HepG2 (cell line): Measurements from ENCODE around the gene DTHD1. TPM values are rescaled to one million over a fixed set of nuclear protein-coding genes. Genes with fewer than 3 reads are reported as not detected.

ENCODE experiments used
- ATAC-seq: fragments of 200-7000 bp; cut with Tn5 transposase; 3 replicates; pipeline ENCODE4 v1.9.1; 2020; ENCODE audit warnings: mild to moderate bottlenecking, moderate library complexity
- BruUV-seq: library from RNA; stranded (reverse); fragments of 400-500 nt; replicated peaks from 2 replicates; lab custom pipeline; 2021; lab: Mats Ljungman, UMichigan
- CTCF ChIA-PET: fragments of 300-600 bp; formaldehyde crosslinking; extraction: SDS; loops from one replicate; lab custom pipeline; 2021; ENCODE audit warnings: low total read pairs, inconsistent platforms, low intra/inter-chr PET ratio; lab: Yijun Ruan, JAX
- POLR2A ChIA-PET: fragments of 350-600 bp; sonication (Branson Sonifier 250); formaldehyde crosslinking; loops from one replicate; lab custom pipeline; 2020; ENCODE audit warnings: antibody characterized with exemption, inconsistent platforms; lab: Yijun Ruan, JAX
- DNase-seq: peaks from one replicate; pipeline ENCODE4 v3.0.0-alpha.2; 2015; ENCODE audit warnings: low spot score
- FAIRE-seq: peaks from 3 replicates; lab custom pipeline; 2011; peaks lifted over from hg19 to GRCh38; lab: Jason Lieb, UNC
- H2AFZ ChIP-seq: one replicate; pipeline ENCODE4 v1.6.1; 2011; ENCODE audit warnings: low read length, inconsistent platforms
- H3K27ac ChIP-seq: fragments of 300-600 bp; 3 replicates; pipeline ENCODE4 v1.8.0; 2011; ENCODE audit warnings: mixed run types, mild to moderate bottlenecking, mixed read lengths, low read length, inconsistent platforms; ENCODE audit not compliant: insufficient read depth; ENCODE audit errors: extremely low read length
- H3K27me3 ChIP-seq, 2 experiments: fragments of 200-600 bp in 1 of 2; 2 replicates in 1 of 2; 3 replicates in 1 of 2; pipeline versions ENCODE4 v1.6.0 to v1.8.0; 2011; ENCODE audit warnings: low read length in 2 of 2, mild to moderate bottlenecking in 2 of 2, moderate library complexity in 2 of 2, inconsistent platforms in 1 of 2; ENCODE audit not compliant: insufficient read depth in 2 of 2, control insufficient read depth in 1 of 2
- H3K36me3 ChIP-seq, 2 experiments: fragments of 200-600 bp in 1 of 2; replicated peaks in 1 of 2; 2 replicates in 1 of 2; 3 replicates in 1 of 2; pipeline versions ENCODE4 v1.5.1 to v1.8.0; 2011; ENCODE audit warnings: low read length in 2 of 2, inconsistent platforms in 1 of 2; ENCODE audit not compliant: insufficient read depth in 2 of 2, control insufficient read depth in 1 of 2
- H3K4me1 ChIP-seq: 2 replicates; pipeline ENCODE4 v1.5.1; 2012; ENCODE audit warnings: low read length, inconsistent platforms; ENCODE audit not compliant: insufficient read depth
- H3K4me2 ChIP-seq: 2 replicates; pipeline ENCODE4 v1.6.0; 2011; ENCODE audit warnings: low read depth, low read length, inconsistent platforms
- H3K4me3 ChIP-seq, 3 experiments: fragments of 200-600 bp in 1 of 3; sonication (generic), shearing (Covaris generic) in 1 of 3; replicated peaks in 1 of 3; 2 replicates each; pipeline ENCODE4 v1.5.1; 2011 to 2016; ENCODE audit warnings: low read length in 3 of 3, inconsistent platforms in 2 of 3, low read depth in 2 of 3, mild to moderate bottlenecking in 2 of 3, control low read depth in 1 of 3, mixed read lengths in 1 of 3; ENCODE audit not compliant: insufficient read depth in 1 of 3
- H3K79me2 ChIP-seq: one replicate; pipeline ENCODE4 v1.6.1; 2011; ENCODE audit warnings: low read length, inconsistent platforms; ENCODE audit not compliant: insufficient read depth
- H3K9ac ChIP-seq: 2 replicates; pipeline ENCODE4 v1.6.0; 2011; ENCODE audit warnings: mild to moderate bottlenecking, low read depth, low read length, inconsistent platforms; ENCODE audit not compliant: insufficient read depth
- H3K9me3 ChIP-seq: 2 replicates; pipeline ENCODE4 v1.5.1; 2012; ENCODE audit warnings: mild to moderate bottlenecking, low read length
- H4K20me1 ChIP-seq: 2 replicates; pipeline ENCODE4 v1.6.0; 2011; ENCODE audit warnings: inconsistent platforms, mild to moderate bottlenecking, low read length, moderate library complexity; ENCODE audit not compliant: insufficient read depth
- ATF3 ChIP-seq: sonication (generic); formaldehyde crosslinking; IDR thresholded peaks from 2 replicates; pipeline ENCODE4 v1.4.0; 2020; ENCODE audit warnings: missing genetic modification reagents
- GPN1 ChIP-seq: sonication (generic); formaldehyde crosslinking; IDR thresholded peaks from 2 replicates; pipeline ENCODE4 v1.5.1; 2020; ENCODE audit warnings: missing genetic modification reagents, borderline replicate concordance
- JDP2 ChIP-seq: sonication (generic); formaldehyde crosslinking; IDR thresholded peaks from 2 replicates; pipeline ENCODE4 v1.8.1; 2022; ENCODE audit warnings: missing genetic modification reagents, borderline replicate concordance
- KDM1A ChIP-seq: IDR thresholded peaks from 2 replicates; pipeline ENCODE4 v1.6.1; 2016; ENCODE audit warnings: missing compliant biosample characterization
- PBX3 ChIP-seq: sonication (generic); formaldehyde crosslinking; IDR thresholded peaks from 2 replicates; pipeline ENCODE4 v1.8.1; 2023; ENCODE audit warnings: missing genetic modification reagents, inconsistent platforms, borderline replicate concordance
- REL ChIP-seq: sonication (generic); formaldehyde crosslinking; conservative IDR thresholded peaks from 2 replicates; pipeline ENCODE4 v1.8.0; 2022; ENCODE audit warnings: mild to moderate bottlenecking, missing genetic modification reagents, moderate library complexity
- U2AF1 ChIP-seq: fragments of 200-400 bp; formaldehyde crosslinking; optimal IDR thresholded peaks from 2 replicates; pipeline ENCODE3; 2017; ENCODE audit warnings: mild to moderate bottlenecking, low read depth, low read length
- ZNF256 ChIP-seq: sonication (generic); formaldehyde crosslinking; conservative IDR thresholded peaks from 2 replicates; pipeline ENCODE4 v1.4.0; 2020; ENCODE audit warnings: missing genetic modification reagents
- ZNF414 ChIP-seq: sonication (generic); formaldehyde crosslinking; IDR thresholded peaks from 2 replicates; pipeline ENCODE4 v1.5.0; 2020; ENCODE audit warnings: missing genetic modification reagents
- ZNF484 ChIP-seq: sonication (generic); formaldehyde crosslinking; IDR thresholded peaks from 2 replicates; pipeline ENCODE4 v1.5.1; 2020; ENCODE audit warnings: mild to moderate bottlenecking, low read depth, missing genetic modification reagents, borderline replicate concordance
- ZNF549 ChIP-seq: sonication (generic); formaldehyde crosslinking; IDR thresholded peaks from 2 replicates; pipeline ENCODE4 v1.5.0; 2020; ENCODE audit warnings: missing genetic modification reagents
- ZNF562 ChIP-seq: sonication (generic); formaldehyde crosslinking; IDR thresholded peaks from 2 replicates; pipeline ENCODE4 v1.8.0; 2022; ENCODE audit warnings: missing genetic modification reagents, borderline replicate concordance
- ZNF577 ChIP-seq: sonication (generic); formaldehyde crosslinking; IDR thresholded peaks from 2 replicates; pipeline ENCODE4 v1.4.0; 2020; ENCODE audit warnings: mild to moderate bottlenecking, low read depth, missing genetic modification reagents, borderline replicate concordance
- ZNF747 ChIP-seq: sonication (generic); formaldehyde crosslinking; IDR thresholded peaks from 2 replicates; pipeline ENCODE4 v1.8.1; 2023; ENCODE audit warnings: missing genetic modification reagents, mild to moderate bottlenecking, borderline replicate concordance
- ZNF83 ChIP-seq: sonication (generic); formaldehyde crosslinking; IDR thresholded peaks from 2 replicates; pipeline ENCODE4 v1.4.0; 2020; ENCODE audit warnings: missing genetic modification reagents, mild to moderate bottlenecking, borderline replicate concordance
- ZNF878 ChIP-seq: sonication (generic); formaldehyde crosslinking; IDR thresholded peaks from 2 replicates; pipeline ENCODE4 v1.8.1; 2023; ENCODE audit warnings: mild to moderate bottlenecking, missing genetic modification reagents, moderate library complexity
- WGBS: methylation state at CpG from one replicate; pipeline ENCODE4 v1.1.6; 2017; ENCODE audit warnings: low lambda C conversion rate; 5-methylcytosine and 5-hydroxymethylcytosine counted together
- in situ Hi-C: cut with HindIII; loops from 2 replicates; pipeline ENCODE4 v1.10.0; 2017; ENCODE audit warnings: low pct_unique_long_range_greater_than_20kb; ENCODE audit not compliant: extremely low pct_ligation_motif_present
- intact Hi-C: fragments of 100-400 bp; cut with micrococcal nuclease; formaldehyde crosslinking; loops from one replicate; pipeline ENCODE4 v1.10.0; 2022; ENCODE audit not compliant: unreplicated experiment
- polyA plus RNA-seq, 8 experiments: library from polyadenylated mRNA; depleted of rRNA in 3 of 8; stranded (reverse) in 7 of 8; unstranded in 1 of 8; fragments of >200 nt; fragmentation: Illumina TruSeq in 4 of 8; extraction: Trizol in 4 of 8; gene quantifications; 2 replicates each; pipeline versions ENCODE4 v1.2.1 to v1.2.3, GENCODE V29; 2011 to 2016; ENCODE audit warnings: low read depth in 4 of 8, missing spikeins in 1 of 8, mixed read lengths in 1 of 8; ENCODE audit not compliant: insufficient read depth in 1 of 8
- total RNA-seq, 5 experiments: library from RNA; depleted of rRNA; stranded (reverse); fragments of >200 nt; fragmentation: Illumina TruSeq; extraction: Trizol; gene quantifications; 2 replicates each; pipeline ENCODE4 v1.2.3, GENCODE V29; 2016; ENCODE audit warnings: low read depth in 1 of 5
- TF ChIP-seq, protein P1 (sequence below): sonication (generic); formaldehyde crosslinking; IDR thresholded peaks from 2 replicates; pipeline ENCODE4 v1.8.1; 2023; ENCODE audit warnings: mild to moderate bottlenecking, missing genetic modification reagents
- TF ChIP-seq, protein P2 (sequence below): conservative IDR thresholded peaks from 2 replicates; pipeline ENCODE4 v1.6.1; 2018; ENCODE audit warnings: missing genetic modification reagents

DTHD1 gene
- total and polyA plus RNA-seq, 2 of the 13 experiments (the other 11 are each of a cell fraction or from before 2014, with no cell fraction given), result not detected

DNA sequence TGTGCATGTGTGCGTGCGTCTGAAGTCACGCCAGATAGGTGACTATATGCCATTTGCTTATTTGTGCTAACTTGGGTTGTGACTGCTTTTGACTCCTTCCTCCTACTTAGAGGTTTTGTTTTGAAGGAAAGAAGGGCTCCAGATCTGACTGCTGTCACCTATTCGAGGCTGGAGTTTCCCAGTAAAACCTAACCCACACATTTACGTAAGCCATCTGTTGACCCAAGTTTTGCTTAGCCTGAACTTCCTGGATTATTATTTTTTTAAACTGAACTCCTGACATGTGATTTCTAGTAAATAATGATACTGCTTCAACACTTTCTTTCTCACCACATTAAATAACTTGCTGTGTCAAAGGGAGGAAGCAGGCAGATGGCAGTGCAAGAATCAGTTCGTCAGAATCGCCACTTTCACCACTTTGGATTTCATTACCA, 41.5 kb downstream of the DTHD1 start (continued):
- no peak for TF ChIP-seq GPN1 (CRISPR knock-in tag)
- TF ChIP-seq, protein P1, sequence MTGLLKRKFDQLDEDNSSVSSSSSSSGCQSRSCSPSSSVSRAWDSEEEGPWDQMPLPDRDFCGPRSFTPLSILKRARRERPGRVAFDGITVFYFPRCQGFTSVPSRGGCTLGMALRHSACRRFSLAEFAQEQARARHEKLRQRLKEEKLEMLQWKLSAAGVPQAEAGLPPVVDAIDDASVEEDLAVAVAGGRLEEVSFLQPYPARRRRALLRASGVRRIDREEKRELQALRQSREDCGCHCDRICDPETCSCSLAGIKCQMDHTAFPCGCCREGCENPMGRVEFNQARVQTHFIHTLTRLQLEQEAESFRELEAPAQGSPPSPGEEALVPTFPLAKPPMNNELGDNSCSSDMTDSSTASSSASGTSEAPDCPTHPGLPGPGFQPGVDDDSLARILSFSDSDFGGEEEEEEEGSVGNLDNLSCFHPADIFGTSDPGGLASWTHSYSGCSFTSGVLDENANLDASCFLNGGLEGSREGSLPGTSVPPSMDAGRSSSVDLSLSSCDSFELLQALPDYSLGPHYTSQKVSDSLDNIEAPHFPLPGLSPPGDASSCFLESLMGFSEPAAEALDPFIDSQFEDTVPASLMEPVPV (CRISPR knock-in tag), result no peak

GRCh38 chr4:36323816-36324419, 42.5 kb downstream of the DTHD1 start:
- no peak for FAIRE-seq
- Histone ChIP-seq H3K79me2 (no peaks in the 10 kb centered on the region), H3K4me1 (no peaks in the 10 kb centered on the region), H3K27me3 (no peaks in the 10 kb centered on the region), H3K4me3 (no peak overlapping the region), H3K27ac (no peak overlapping the region), H4K20me1 (no peaks in the 10 kb centered on the region), H3K36me3 (no peaks in the 10 kb centered on the region), H3K4me2 (no peak overlapping the region), H2AFZ (no peak overlapping the region), H3K9me3 (no peaks in the 10 kb centered on the region), H3K9ac (no peak overlapping the region)
- POLR2A ChIA-PET, result no interaction called here
- DNase-seq, result no peak
- no TSS peak for BruUV-seq
- ATAC-seq, result no peak
- intact Hi-C loops (no loop called here), in situ Hi-C loops (no loop called here)
- CTCF ChIA-PET, result no interaction called here
- 4% methylated on average over 2 of the region's 2 CpGs for WGBS
- TF ChIP-seq ZNF484 (CRISPR knock-in tag) (no peak), ZNF414 (CRISPR knock-in tag) (no peak), JDP2 (no peak), REL (CRISPR knock-in tag) (no peak), ZNF562 (CRISPR knock-in tag) (no peak), ZNF83 (CRISPR knock-in tag) (no peak), ZNF747 (no peak), U2AF1 (no peak), ZNF549 (CRISPR knock-in tag) (no peak), PBX3 (CRISPR knock-in tag) (no peak), ZNF577 (CRISPR knock-in tag) (no peak), ZNF878 (CRISPR knock-in tag) (no peak), KDM1A (CRISPR knock-in tag) (no peak), ZNF256 (CRISPR knock-in tag) (no peak), ATF3 (CRISPR knock-in tag) (no peak)
- TF ChIP-seq, protein P2, sequence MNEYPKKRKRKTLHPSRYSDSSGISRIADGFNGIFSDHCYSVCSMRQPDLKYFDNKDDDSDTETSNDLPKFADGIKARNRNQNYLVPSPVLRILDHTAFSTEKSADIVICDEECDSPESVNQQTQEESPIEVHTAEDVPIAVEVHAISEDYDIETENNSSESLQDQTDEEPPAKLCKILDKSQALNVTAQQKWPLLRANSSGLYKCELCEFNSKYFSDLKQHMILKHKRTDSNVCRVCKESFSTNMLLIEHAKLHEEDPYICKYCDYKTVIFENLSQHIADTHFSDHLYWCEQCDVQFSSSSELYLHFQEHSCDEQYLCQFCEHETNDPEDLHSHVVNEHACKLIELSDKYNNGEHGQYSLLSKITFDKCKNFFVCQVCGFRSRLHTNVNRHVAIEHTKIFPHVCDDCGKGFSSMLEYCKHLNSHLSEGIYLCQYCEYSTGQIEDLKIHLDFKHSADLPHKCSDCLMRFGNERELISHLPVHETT, result no peak
